ENCODE data around the gene RFTN1. TPM values are rescaled to one million over a fixed set of nuclear protein-coding genes. Genes with fewer than 3 reads are reported as not detected.

RFTN1 gene
- total RNA-seq, 1 experiment from 2014 or later = 2.2 TPM

GRCh38 chr3:16392065-16392464 is 121.4 kb downstream of the RFTN1 start:
- Histone ChIP-seq H3K18ac (ENCODE audit: insufficient read length, low read depth, low read length) (no peak overlapping the region), H3K9me3 (ENCODE audit: control insufficient read depth, low read depth, low read length) (no peaks in the 10 kb centered on the region), H3K14ac (ENCODE audit: insufficient read depth, low read length) (no peak overlapping the region), H2AK5ac (ENCODE audit: insufficient read length, low read length) (no peak overlapping the region), H2AFZ (ENCODE audit: low read length) (no peak overlapping the region), H4K91ac (ENCODE audit: insufficient read length, low read depth, low read length) (no peak overlapping the region), H3K4me1 (ENCODE audit: insufficient read depth, low read length) (no peaks in the 10 kb centered on the region), H2BK15ac (ENCODE audit: low read depth, low read length) (no peak overlapping the region), H4K20me1 (ENCODE audit: control insufficient read depth, insufficient read depth, insufficient read length) (no peaks in the 10 kb centered on the region), H2BK12ac (ENCODE audit: insufficient read length, low read depth, low read length) (no peak overlapping the region), H2BK5ac (ENCODE audit: insufficient read length, low read length) (no peak overlapping the region), H3K27me3 (ENCODE audit: insufficient read depth, low read length) (no peaks in the 10 kb centered on the region; the same call in 1 of the 2 replicates), H3T11ph (ENCODE audit: low read length) (no peak overlapping the region), H3K23me2 (ENCODE audit: insufficient read length, low read depth, low read length, poor library complexity, severe bottlenecking) (no peaks in the 10 kb centered on the region), H3K9ac (ENCODE audit: extremely low read depth, insufficient read length, low read length) (no peak overlapping the region), H3K4me2 (ENCODE audit: insufficient read depth, insufficient read length, low read length) (no peak overlapping the region), H4K5ac (ENCODE audit: insufficient read length, low read depth, low read length) (no peak overlapping the region), H2BK120ac (ENCODE audit: low read depth, low read length, poor library complexity, severe bottlenecking) (no peak overlapping the region), H3K27ac (ENCODE audit: insufficient read length, low read depth, low read length) (no peak overlapping the region), H4K8ac (replicated peaks; ENCODE audit: insufficient read length, low read depth, low read length) (no peak overlapping the region), H3K79me1 (ENCODE audit: insufficient read depth, low read depth, low read length, poor library complexity, severe bottlenecking) (no peaks in the 10 kb centered on the region), H3K4ac (ENCODE audit: low read depth, low read length) (no peak overlapping the region), H2BK20ac (ENCODE audit: low read depth, low read length, poor library complexity, severe bottlenecking) (no peak overlapping the region), H3K79me2 (ENCODE audit: insufficient read depth, low read length) (no peaks in the 10 kb centered on the region), H3K23ac (ENCODE audit: insufficient read length, low read depth, low read length) (no peak overlapping the region), H3K56ac (ENCODE audit: insufficient read length, low read depth, low read length) (no peak overlapping the region)
- Mint-ChIP-seq H3K9me3 (no peaks in the 10 kb centered on the region), H3K27ac (no peak overlapping the region), H3K36me3 (ENCODE audit: insufficient read depth in 1 of 3, low read depth in 3 of 3) (no peaks in the 10 kb centered on the region), H3K4me1 (peaks cover 0 to 7% of the 10 kb centered on the region in 2 experiments; a peak in 1 of 4 replicates), H3K4me3 (no peak overlapping the region), H3K27me3 (ENCODE audit: low read depth) (peaks cover 2% of the 10 kb centered on the region; the same call in 1 of the 2 replicates)
- DNase-seq = no peak
- WGBS (ENCODE audit: extremely low coverage, insufficient read length, low lambda C conversion rate) = no CpG with 5 or more reads among the region's 1 CpG
- TF ChIP-seq CTCF (conservative IDR thresholded peaks at IDR 0.05) = no peak
